ENCODE data around the gene TAS2R60. TPM values are rescaled to one million over a fixed set of nuclear protein-coding genes. Genes with fewer than 3 reads are reported as not detected.

TAS2R60 gene
- total and polyA plus RNA-seq, 9 of the 15 experiments (the other 6 are each of a cell fraction or from before 2014, with no cell fraction given): 0.08 TPM; not detected in 8

DNA sequence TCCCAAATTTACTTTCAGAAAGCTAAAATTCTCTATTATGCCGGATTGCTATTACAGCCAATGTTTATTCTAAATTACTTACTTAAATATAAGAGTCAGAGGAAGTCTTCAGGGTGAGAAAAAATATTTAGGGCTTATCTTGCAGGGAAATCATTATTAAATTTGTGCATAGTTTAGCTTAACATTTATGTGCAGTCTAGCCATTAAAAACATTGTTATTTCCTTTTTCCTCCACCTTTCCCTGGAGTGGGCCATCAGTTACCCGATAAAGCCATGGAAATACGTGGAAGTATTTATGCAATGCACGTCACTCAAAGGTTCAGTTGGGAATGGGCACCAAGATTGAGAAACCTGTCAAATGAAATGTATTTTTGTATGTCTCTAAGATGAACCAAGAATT is 9.5 kb upstream of the TAS2R60 start (continued):
- TF ChIP-seq, protein P1, sequence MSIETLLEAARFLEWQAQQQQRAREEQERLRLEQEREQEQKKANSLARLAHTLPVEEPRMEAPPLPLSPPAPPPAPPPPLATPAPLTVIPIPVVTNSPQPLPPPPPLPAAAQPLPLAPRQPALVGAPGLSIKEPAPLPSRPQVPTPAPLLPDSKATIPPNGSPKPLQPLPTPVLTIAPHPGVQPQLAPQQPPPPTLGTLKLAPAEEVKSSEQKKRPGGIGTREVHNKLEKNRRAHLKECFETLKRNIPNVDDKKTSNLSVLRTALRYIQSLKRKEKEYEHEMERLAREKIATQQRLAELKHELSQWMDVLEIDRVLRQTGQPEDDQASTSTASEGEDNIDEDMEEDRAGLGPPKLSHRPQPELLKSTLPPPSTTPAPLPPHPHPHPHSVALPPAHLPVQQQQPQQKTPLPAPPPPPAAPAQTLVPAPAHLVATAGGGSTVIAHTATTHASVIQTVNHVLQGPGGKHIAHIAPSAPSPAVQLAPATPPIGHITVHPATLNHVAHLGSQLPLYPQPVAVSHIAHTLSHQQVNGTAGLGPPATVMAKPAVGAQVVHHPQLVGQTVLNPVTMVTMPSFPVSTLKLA (conservative IDR thresholded peaks at IDR 0.05): no peak
- TF ChIP-seq ZNF3 (CRISPR knock-in tag; IDR thresholded peaks at IDR 0.05) (no peak), ZNF584 (CRISPR knock-in tag; IDR thresholded peaks at IDR 0.05; ENCODE audit: low read depth) (no peak), KLF10 (CRISPR knock-in tag; IDR thresholded peaks at IDR 0.05) (no peak), TCF7 (IDR thresholded peaks at IDR 0.05; ENCODE audit: borderline replicate concordance) (no peak)
- TF ChIP-seq, protein P2, sequence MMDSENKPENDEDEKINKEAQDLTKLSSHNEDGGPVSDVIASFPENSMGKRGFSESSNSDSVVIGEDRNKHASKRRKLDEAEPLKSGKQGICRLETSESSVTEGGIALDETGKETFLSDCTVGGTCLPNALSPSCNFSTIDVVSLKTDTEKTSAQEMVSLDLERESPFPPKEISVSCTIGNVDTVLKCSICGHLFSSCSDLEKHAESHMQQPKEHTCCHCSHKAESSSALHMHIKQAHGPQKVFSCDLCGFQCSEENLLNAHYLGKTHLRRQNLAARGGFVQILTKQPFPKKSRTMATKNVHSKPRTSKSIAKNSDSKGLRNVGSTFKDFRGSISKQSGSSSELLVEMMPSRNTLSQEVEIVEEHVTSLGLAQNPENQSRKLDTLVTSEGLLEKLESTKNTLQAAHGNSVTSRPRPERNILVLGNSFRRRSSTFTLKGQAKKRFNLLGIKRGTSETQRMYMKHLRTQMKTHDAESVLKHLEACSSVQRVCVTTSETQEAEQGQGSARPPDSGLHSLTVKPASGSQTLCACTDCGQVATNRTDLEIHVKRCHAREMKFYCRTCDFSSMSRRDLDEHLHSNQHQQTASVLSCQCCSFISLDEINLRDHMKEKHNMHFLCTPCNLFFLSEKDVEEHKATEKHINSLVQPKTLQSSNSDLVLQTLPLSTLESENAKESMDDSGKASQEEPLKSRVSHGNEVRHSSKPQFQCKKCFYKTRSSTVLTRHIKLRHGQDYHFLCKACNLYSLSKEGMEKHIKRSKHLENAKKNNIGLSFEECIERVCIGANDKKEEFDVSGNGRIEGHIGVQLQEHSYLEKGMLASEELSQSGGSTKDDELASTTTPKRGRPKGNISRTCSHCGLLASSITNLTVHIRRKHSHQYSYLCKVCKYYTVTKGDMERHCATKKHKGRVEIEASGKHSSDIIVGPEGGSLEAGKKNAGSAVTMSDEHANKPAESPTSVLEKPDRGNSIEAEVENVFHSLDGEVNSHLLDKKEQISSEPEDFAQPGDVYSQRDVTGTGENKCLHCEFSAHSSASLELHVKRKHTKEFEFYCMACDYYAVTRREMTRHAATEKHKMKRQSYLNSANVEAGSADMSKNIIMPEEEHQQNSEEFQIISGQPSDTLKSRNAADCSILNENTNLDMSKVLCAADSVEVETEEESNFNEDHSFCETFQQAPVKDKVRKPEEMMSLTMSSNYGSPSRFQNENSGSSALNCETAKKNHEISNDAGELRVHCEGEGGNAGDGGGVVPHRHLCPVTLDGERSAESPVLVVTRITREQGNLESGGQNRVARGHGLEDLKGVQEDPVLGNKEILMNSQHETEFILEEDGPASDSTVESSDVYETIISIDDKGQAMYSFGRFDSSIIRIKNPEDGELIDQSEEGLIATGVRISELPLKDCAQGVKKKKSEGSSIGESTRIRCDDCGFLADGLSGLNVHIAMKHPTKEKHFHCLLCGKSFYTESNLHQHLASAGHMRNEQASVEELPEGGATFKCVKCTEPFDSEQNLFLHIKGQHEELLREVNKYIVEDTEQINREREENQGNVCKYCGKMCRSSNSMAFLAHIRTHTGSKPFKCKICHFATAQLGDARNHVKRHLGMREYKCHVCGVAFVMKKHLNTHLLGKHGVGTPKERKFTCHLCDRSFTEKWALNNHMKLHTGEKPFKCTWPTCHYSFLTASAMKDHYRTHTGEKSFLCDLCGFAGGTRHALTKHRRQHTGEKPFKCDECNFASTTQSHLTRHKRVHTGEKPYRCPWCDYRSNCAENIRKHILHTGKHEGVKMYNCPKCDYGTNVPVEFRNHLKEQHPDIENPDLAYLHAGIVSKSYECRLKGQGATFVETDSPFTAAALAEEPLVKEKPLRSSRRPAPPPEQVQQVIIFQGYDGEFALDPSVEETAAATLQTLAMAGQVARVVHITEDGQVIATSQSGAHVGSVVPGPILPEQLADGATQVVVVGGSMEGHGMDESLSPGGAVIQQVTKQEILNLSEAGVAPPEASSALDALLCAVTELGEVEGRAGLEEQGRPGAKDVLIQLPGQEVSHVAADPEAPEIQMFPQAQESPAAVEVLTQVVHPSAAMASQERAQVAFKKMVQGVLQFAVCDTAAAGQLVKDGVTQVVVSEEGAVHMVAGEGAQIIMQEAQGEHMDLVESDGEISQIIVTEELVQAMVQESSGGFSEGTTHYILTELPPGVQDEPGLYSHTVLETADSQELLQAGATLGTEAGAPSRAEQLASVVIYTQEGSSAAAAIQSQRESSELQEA (IDR thresholded peaks at IDR 0.05; ENCODE audit: low read depth): no peak
